ENCODE measurements around the gene TRAPPC2. TPM values are rescaled to one million over a fixed set of nuclear protein-coding genes. Genes with fewer than 3 reads are reported as not detected.

TRAPPC2 gene
- total RNA-seq, 1 donor from 2014 or later, result 23.4 TPM

DNA sequence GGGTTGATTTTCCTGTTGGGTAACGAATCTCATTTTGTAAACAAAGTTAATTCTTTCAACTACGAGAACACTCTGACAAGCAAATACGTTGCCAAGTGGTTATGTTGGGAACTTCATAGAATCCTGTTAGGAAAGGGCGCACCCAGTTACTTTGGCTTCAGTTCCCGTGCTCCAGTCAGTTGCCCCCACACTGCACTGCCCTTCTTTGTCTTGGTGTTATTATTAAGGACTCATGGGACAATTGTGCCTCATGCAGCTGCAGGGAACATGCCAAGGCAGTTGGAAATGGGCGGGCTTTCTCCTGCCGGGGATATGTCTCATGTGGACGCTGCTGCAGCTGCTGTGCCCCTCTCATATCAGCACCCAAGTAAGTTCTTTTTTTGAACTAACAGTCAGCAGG is 29.1 kb upstream of the TRAPPC2 start:
- Mint-ChIP-seq H3K9me3 (ENCODE audit: low read depth) (peaks cover 6% of the 10 kb centered on the region), H3K27me3 (no peaks in the 10 kb centered on the region), H3K4me3 (ENCODE audit: low read depth) (no peak overlapping the region), H3K36me3 (ENCODE audit: insufficient read depth) (peaks cover 23% of the 10 kb centered on the region), H3K27ac (no peak overlapping the region), H3K4me1 (ENCODE audit: low read depth) (peaks cover 3% of the 10 kb centered on the region)
- no peak for DNase-seq (ENCODE audit: low spot score, unreplicated experiment)
- TF ChIP-seq CTCF (IDR thresholded peaks at IDR 0.05; ENCODE audit: unreplicated experiment), result no peak

DNA sequence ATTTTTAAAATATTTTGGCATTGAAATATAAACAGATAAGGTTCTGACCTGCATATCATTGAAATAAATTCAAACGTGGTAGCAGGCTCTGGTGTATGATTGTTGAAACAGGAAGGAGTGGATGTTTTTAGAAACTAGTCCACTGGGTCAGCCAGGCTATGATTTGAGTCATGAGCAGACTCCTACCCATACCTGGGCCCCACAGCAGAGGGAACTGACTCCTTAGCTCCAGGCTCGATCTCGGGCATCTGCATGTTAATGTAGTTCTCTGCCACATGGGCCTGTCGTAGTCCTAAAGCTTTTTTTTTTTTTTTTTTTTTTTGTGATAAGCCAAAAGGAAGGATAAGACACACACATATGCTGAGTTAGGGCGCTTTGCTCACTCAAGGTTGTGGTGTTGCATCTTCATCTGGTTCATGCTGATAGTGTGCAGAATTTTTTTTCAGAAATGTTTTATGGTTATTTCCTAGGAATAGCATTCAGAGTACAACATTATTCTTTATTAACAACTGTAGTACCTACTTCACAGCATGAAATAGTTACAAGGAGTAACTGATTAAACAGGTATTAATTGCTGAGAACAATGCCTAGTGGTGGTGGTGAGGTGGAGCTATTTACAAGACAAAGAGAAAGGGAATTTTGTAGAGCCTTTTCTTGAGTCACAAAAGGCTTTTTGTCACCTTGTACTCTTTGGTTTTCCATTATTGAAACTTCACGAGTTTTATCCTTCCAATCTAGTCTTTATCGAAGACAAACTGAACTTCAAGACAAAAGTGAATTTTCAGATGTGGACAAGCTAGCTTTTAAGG is 27.4 kb upstream of the TRAPPC2 start:
- no peak for TF ChIP-seq CTCF (IDR thresholded peaks at IDR 0.05; ENCODE audit: unreplicated experiment)
- H3K4me3 Mint-ChIP-seq (ENCODE audit: low read depth), result no peak overlapping the region
- H3K36me3 Mint-ChIP-seq (ENCODE audit: insufficient read depth), result peaks cover 19% of the 10 kb centered on the region
- H3K27ac Mint-ChIP-seq, result no peak overlapping the region
- no peak for DNase-seq (ENCODE audit: low spot score, unreplicated experiment)
- no peaks in the 10 kb centered on the region for H3K27me3 Mint-ChIP-seq
- peaks cover 4% of the 10 kb centered on the region for H3K9me3 Mint-ChIP-seq (ENCODE audit: low read depth)
- H3K4me1 Mint-ChIP-seq (ENCODE audit: low read depth), result peaks cover 3% of the 10 kb centered on the region

GRCh38 chrX:13760426-13760825 is 26.0 kb upstream of the TRAPPC2 start:
- TF ChIP-seq CTCF (IDR thresholded peaks at IDR 0.05; ENCODE audit: unreplicated experiment), result no peak
- no peak for DNase-seq (ENCODE audit: low spot score, unreplicated experiment)
- no peak overlapping the region for H3K27ac Mint-ChIP-seq
- H3K9me3 Mint-ChIP-seq (ENCODE audit: low read depth), result no peaks in the 10 kb centered on the region
- H3K36me3 Mint-ChIP-seq (ENCODE audit: insufficient read depth), result peaks cover 12% of the 10 kb centered on the region
- no peaks in the 10 kb centered on the region for H3K27me3 Mint-ChIP-seq
- peaks cover 3% of the 10 kb centered on the region for H3K4me1 Mint-ChIP-seq (ENCODE audit: low read depth)
- no peak overlapping the region for H3K4me3 Mint-ChIP-seq (ENCODE audit: low read depth)

GRCh38 chrX:13759152-13759718 is 24.8 kb upstream of the TRAPPC2 start:
- H3K36me3 Mint-ChIP-seq (ENCODE audit: insufficient read depth), result peaks cover 12% of the 10 kb centered on the region
- no peak for TF ChIP-seq CTCF (IDR thresholded peaks at IDR 0.05; ENCODE audit: unreplicated experiment)
- no peaks in the 10 kb centered on the region for H3K27me3 Mint-ChIP-seq
- no peaks in the 10 kb centered on the region for H3K9me3 Mint-ChIP-seq (ENCODE audit: low read depth)
- H3K4me1 Mint-ChIP-seq (ENCODE audit: low read depth), result peaks cover 3% of the 10 kb centered on the region
- no peak overlapping the region for H3K27ac Mint-ChIP-seq
- DNase-seq (ENCODE audit: low spot score, unreplicated experiment), result no peak
- H3K4me3 Mint-ChIP-seq (ENCODE audit: low read depth), result no peak overlapping the region

GRCh38 chrX:13756381-13756780 is 22.0 kb upstream of the TRAPPC2 start:
- H3K27me3 Mint-ChIP-seq, result no peaks in the 10 kb centered on the region
- DNase-seq (ENCODE audit: low spot score, unreplicated experiment), result no peak
- H3K9me3 Mint-ChIP-seq (ENCODE audit: low read depth), result no peaks in the 10 kb centered on the region
- H3K4me3 Mint-ChIP-seq (ENCODE audit: low read depth), result no peak overlapping the region
- no peaks in the 10 kb centered on the region for H3K4me1 Mint-ChIP-seq (ENCODE audit: low read depth)
- peaks cover 17% of the 10 kb centered on the region for H3K36me3 Mint-ChIP-seq (ENCODE audit: insufficient read depth)
- TF ChIP-seq CTCF (IDR thresholded peaks at IDR 0.05; ENCODE audit: unreplicated experiment), result no peak
- H3K27ac Mint-ChIP-seq, result no peak overlapping the region

Data from progenitor cell of endocrine pancreas (in vitro differentiated cells).